ENCODE measurements around the gene PAX6.

- TF ChIP-seq CTCF (IDR thresholded peaks at IDR 0.05; ENCODE audit: insufficient read depth, low read length) = no peak
- TF ChIP-seq REST (IDR thresholded peaks at IDR 0.05; ENCODE audit: insufficient replicate concordance, low read depth) = no peak
These were observed 3.2 kb upstream of the PAX6 start for GRCh38 chr11:31814176-31814868.

Data from HL-60 (cell line).